IPS-NIHi11 (cell line): ENCODE results near the gene VEPH1.

ENCODE experiments used
- DNase-seq: peaks from one replicate; pipeline ENCODE4 v3.0.0; 2012; ENCODE audit warnings: mixed read lengths, low spot score

Gene VEPH1

GRCh38 chr3:157502916-157503595, at the start of gene VEPH1:
Gene VEPH1 (minus strand): TSS chr3:157503416. CDS start chr3:157495349, 8,067 bp downstream.
- peak; percentile 42 for DNase-seq

DNA sequence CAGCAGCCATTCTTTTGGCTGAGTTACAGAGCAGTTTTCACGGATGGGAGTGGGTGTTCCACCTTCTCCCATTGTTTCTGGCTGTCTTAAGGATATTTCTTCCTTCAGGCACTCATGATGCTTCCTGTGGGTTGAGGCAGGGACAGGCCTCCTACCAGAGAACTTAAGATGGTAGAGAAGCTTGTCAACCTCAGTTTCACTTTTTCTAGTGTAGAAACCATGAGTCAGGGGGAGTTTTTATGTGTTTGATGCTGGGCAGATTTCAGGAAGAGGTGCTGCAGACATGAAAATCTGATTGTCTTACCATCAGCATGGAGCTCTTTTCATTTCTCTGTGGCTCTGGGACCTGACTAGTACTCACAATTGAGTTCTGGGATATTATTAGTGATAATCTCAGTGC, 48.7 kb upstream of the VEPH1 start:
- no peak for DNase-seq

GRCh38 chr3:157549498-157549897, 46.3 kb upstream of the VEPH1 start:
- DNase-seq: no peak

DNA sequence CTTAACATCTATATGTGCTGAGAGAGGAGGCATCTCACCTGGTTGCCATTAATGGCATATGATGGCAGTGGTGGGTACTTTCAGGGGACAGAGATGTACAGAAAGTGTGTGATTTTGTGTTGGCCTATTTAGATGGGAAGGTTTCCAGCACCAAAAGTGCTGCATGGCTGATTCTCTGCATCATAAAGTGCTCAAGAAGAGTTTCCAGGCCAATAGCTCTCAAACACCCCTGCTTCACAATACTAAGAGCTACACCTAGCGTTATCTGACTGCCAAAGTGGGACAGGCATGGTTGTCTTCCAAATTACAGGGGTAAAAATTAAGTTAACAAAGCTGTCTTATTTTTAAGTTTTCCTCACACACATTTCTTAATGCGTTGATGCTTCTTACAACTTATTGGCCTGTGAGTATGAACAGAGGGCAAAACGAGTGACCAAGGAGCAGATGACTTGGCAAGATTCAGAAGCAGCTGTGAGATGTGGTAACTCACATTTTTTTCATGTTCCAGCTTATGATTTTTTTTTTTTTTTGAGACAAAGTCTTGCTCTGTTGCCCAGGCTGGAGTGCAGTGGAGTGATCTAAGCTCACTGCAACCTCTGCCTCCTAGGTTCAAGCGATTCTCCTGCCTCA, 41.4 kb upstream of the VEPH1 start:
- DNase-seq: no peak

DNA sequence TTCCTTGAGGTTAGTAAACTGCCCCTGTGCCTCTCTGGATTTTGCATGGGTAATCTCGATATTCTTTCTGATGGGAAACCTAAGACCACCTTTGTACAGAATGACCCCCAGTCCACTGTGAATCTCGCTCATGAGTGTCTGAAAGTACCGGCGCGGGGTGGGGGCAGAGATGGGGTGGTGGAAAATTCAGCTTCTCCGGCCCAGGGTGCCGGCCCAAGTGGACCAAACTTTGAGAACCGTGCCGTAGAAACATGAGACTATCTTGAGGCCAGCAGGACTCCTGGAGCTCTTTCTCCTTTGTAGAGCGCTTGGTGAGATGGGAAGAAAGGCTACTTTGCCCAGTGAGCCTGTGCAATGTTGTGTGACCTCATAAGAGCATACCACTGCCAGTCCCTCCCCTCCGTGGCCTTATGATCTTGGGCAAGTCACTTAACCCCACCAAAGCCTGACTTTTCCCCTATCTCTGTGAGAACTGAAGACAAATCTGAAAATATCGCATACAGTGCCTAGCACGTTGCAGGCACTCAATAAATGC, 40.4 kb upstream of the VEPH1 start:
- DNase-seq: no peak

- peak; percentile 65 for DNase-seq
These were observed 39.7 kb upstream of the VEPH1 start for GRCh38 chr3:157542711-157543500.

- DNase-seq: no peak
These were observed 38.5 kb upstream of the VEPH1 start for GRCh38 chr3:157541506-157542236.

DNA sequence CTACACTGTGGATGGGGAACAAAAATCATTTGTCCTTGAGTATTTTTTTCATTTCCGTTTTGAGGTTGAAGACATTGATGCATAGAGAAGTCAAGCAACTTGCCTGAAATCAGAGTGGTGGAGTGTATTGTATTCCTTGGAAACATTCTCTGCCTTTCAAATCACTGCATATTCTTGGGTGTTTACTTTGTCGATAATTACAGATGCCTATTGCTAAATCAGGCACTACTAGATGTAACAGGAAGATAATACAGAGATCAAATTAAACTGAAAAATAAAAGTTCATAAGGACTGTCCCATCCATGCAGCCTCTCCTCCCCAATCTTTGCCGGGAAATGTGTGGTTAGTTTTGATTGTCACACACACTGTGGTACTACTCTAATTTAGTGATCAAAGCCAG, 37.4 kb upstream of the VEPH1 start:
- DNase-seq: no peak

GRCh38 chr3:157535667-157536066, 32.5 kb upstream of the VEPH1 start:
- DNase-seq: no peak

DNA sequence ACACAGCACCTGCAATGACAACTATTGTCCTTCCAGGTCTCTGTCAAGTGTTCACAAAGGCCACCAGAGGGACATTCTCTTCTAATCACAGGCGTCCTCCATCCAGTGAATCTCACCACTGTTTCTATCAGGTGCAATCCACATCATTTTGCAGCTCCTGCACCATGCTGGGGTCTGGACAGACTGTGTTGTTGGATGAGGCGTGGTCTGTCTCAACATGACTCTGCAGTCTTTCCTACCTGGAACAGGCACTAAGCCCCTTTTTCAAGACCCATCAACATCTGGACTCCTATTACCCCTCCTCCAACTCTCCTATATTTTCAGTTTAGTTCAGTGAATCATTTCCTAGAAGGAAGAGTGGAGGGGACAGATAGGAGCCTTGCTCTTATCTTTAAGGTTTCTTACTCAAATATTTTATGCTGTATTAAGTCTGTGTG, 31.5 kb upstream of the VEPH1 start:
- DNase-seq: no peak

DNA sequence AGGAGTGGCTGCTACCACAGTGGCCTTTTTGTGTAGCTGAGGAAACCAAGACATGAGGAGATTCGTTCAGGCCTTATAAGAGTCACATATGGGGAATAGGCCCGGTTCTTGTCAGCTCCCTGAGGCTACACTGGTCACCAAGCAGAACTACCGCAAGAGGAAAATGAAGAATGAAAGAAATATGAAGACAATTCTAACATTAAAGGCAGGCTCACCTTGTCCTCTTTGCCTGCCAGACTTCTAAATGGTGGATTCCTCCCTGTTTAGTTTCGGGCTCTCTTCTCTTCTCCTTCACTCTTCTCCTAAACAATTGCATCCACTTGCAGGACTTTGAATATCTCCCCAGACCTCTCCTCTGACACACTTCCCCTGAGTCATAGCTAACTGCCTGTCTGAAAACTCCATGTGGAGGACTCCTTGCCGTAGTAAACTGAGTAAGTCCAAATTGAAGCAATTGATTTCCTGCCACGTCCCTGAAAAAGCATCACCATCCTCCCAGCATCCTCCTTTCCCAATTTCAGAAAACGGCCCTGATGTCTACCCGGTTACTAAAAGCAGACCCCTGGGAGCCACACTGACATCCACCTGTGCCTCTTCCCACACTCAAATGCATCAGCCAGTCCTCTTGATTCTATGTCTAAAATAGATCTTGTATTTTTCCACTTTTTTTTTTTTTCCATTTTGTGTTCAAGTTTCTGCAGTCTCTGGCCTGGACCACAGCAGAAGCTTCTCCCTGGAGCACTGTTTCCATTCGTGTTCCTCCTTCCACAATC, 30.3 kb upstream of the VEPH1 start:
- DNase-seq: no peak

DNA sequence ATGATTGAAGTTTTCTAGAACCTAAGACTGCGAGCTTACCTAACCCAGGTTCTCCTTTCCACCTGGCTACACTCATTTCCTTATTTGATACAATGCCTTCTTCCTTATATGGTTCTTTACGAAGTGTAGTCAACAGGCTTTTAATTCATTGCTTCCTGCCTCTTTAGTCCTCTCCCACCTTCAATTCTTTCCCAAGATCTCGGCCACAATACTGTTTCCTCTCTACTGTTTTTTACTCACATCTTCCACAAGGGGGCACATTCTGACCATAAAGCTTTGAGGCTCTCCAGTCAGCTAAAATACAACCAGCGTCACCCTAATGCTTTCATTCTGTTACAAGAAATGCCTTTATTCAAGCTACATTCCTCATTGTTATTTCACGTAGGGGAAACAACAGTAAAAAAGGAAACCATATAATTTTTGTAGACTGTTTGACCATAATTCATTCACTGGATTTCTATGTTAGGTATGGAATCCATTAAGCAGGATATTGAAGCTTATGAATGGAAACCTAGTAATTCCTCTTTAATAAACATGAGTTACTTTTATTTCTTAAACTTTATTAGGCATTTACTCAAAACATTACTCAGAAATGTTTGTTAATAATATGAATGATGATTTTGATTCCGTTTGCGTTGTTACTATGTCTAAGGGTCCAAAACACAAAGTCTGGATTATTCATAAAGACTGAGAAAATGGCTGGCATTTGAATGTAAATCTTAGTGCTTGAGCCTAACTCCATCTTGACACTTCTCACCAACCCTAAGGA, 29.5 kb upstream of the VEPH1 start:
- DNase-seq: peak; percentile 77

DNA sequence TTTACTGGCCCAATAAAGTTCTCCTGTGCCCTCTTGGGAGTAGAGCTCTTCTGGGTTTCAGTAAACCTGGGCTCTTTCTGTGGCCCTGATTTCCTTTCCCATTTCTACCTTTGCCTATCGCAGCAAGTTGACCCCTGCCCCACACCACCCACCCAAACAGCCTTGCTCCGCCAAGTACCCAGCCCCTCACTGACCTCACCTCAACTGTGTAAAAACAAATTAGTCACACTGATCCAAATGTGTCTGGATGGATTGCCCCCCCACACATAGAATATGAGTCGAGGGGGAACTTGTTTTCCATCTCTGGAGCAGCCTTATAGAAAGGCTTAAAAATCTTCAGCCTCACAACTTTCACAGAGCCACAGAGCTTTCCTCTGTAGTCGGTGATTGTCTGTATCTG, 28.6 kb upstream of the VEPH1 start:
- DNase-seq: no peak

DNA sequence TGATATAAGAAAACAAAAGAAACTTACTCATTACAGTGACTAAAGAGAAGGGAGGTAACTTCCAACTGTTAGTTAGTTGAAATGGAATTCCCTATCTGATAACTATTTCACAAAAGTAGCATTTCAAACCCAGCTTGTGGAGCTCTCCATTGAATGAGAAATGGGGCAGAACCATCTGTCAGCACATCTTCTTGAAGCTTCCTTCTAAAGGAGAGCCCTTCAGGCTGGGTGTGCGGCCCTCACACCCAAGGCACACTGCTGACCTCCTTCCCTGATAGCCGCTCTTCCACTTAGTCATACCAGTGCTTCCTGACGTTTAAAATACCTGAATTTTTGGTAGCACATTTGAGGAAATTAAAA, 28.1 kb upstream of the VEPH1 start:
- no peak for DNase-seq

- no peak for DNase-seq
These were observed 27.6 kb upstream of the VEPH1 start for GRCh38 chr3:157530637-157531300.

GRCh38 chr3:157529751-157530150, 26.5 kb upstream of the VEPH1 start:
- no peak for DNase-seq

GRCh38 chr3:157529085-157529484, 25.9 kb upstream of the VEPH1 start:
- no peak for DNase-seq

GRCh38 chr3:157527131-157527881, 24.1 kb upstream of the VEPH1 start:
- DNase-seq: no peak

- DNase-seq: no peak
These were observed 22.8 kb upstream of the VEPH1 start for GRCh38 chr3:157526036-157526435.
